Activated CD8-positive, alpha-beta memory T cell treated with anti-CD3 and anti-CD28 coated beads, Interleukin-2, amount 50 U/mL, for 48 hours (primary cell): ENCODE data around the gene EPN2.
A peak's percentile ranks its signal among the peaks of the same experiment; 100 is the strongest.

Experiments
- DNase-seq: peaks from one replicate; pipeline ENCODE4 v3.0.0-alpha.2; 2020

Gene EPN2

GRCh38 chr17:19371259-19372010, 134.3 kb downstream of the EPN2 start:
- DNase-seq, result peak; percentile 46

- peak; percentile 46 for DNase-seq
These were observed 134.8 kb downstream of the EPN2 start for GRCh38 chr17:19372011-19372370.

GRCh38 chr17:19372439-19372838, 135.3 kb downstream of the EPN2 start:
- DNase-seq, result peak; percentile 40

GRCh38 chr17:19372866-19373504, 135.8 kb downstream of the EPN2 start:
- DNase-seq, result peak; percentile 26

GRCh38 chr17:19374136-19374535, 137.0 kb downstream of the EPN2 start:
- DNase-seq, result no peak

GRCh38 chr17:19375732-19376131, 138.6 kb downstream of the EPN2 start:
- DNase-seq, result no peak

- no peak for DNase-seq
These were observed 139.6 kb downstream of the EPN2 start for GRCh38 chr17:19376811-19377210.

GRCh38 chr17:19377602-19378415, 140.6 kb downstream of the EPN2 start:
- peak; percentile 97 for DNase-seq

- DNase-seq, result no peak
These were observed 141.5 kb downstream of the EPN2 start, which contains the start of gene MAPK7 for GRCh38 chr17:19378416-19379360. TSS of gene MAPK7 (plus strand) at chr17:19378498. CDS start at chr17:19378901, 403 bp downstream.

- DNase-seq, result peak; percentile 46
These were observed 142.3 kb downstream of the EPN2 start for GRCh38 chr17:19379361-19380065.

GRCh38 chr17:19380481-19381301, 143.5 kb downstream of the EPN2 start:
- no peak for DNase-seq

GRCh38 chr17:19381361-19381740, 144.2 kb downstream of the EPN2 start:
- DNase-seq, result no peak

GRCh38 chr17:19381741-19382444, 144.7 kb downstream of the EPN2 start:
- no peak for DNase-seq

- no peak for DNase-seq
These were observed 145.6 kb downstream of the EPN2 start for GRCh38 chr17:19382531-19383444.

- no peak for DNase-seq
These were observed 146.7 kb downstream of the EPN2 start for GRCh38 chr17:19383681-19384470.

GRCh38 chr17:19384723-19385391, 147.7 kb downstream of the EPN2 start:
- DNase-seq, result no peak

GRCh38 chr17:19385521-19385983, 148.4 kb downstream of the EPN2 start:
- no peak for DNase-seq
